BLaER1 treated with 17β-estradiol and CSF1 and Interleukin-3, amounts not matched to agents 10 nM and 100 nM (cell line): ENCODE data around the gene GMIP.

ENCODE experiments used
- H3K27ac ChIP-seq, 11 experiments: shearing (Covaris generic); formaldehyde crosslinking; 2 replicates each; pipeline ENCODE4 v1.8.1; 2022
- H3K27me3 ChIP-seq, 11 experiments: shearing (Covaris generic); formaldehyde crosslinking; 2 replicates each; pipeline ENCODE4 v1.8.1; 2022
- H3K36me3 ChIP-seq, 11 experiments: shearing (Covaris generic); formaldehyde crosslinking; 2 replicates each; pipeline ENCODE4 v1.8.1; 2022
- H3K4me1 ChIP-seq, 10 experiments: shearing (Covaris generic); formaldehyde crosslinking; 2 replicates each; pipeline ENCODE4 v1.8.1; 2022
- H3K4me2 ChIP-seq, 11 experiments: shearing (Covaris generic); formaldehyde crosslinking; 2 replicates each; pipeline ENCODE4 v1.8.1; 2022
- H3K4me3 ChIP-seq, 10 experiments: shearing (Covaris generic); formaldehyde crosslinking; 2 replicates each; pipeline ENCODE4 v1.8.1; 2022
- H3K9ac ChIP-seq, 11 experiments: shearing (Covaris generic); formaldehyde crosslinking; 2 replicates each; pipeline ENCODE4 v1.8.1; 2022
- H3K9me3 ChIP-seq, 11 experiments: shearing (Covaris generic); formaldehyde crosslinking; replicated peaks in 1 of 11; 2 replicates each; pipeline ENCODE4 v1.8.1; 2022
- H4K20me1 ChIP-seq, 11 experiments: shearing (Covaris generic); formaldehyde crosslinking; 2 replicates each; pipeline ENCODE4 v1.8.1; 2022
- Cebpa-rat ChIP-seq, 11 experiments: shearing (Covaris generic); IDR thresholded peaks; 2 replicates each; pipeline ENCODE4 v1.8.1; 2022

Gene GMIP

GRCh38 chr19:19626516-19627472 lies 16.7 kb downstream of the GMIP start:
- Histone ChIP-seq H3K4me3 (peak overlapping the region in 9 of 10 experiments; percentile 58 to 86 (median 77); a peak in 16 of 20 replicates), H3K36me3 (peaks cover 21 to 53% (median 39%) of the 10 kb centered on the region in 11 experiments), H4K20me1 (peaks cover 3 to 42% (median 17%) of the 10 kb centered on the region in 11 experiments; a peak in 17 of 22 replicates), H3K27ac (peak overlapping the region in 8 of 11 experiments; percentile 77 to 87 (median 84); a peak in 13 of 22 replicates), H3K4me2 (peak overlapping the region; percentile 83 to 99 (median 97)), H3K27me3 (no peaks in the 10 kb centered on the region), H3K4me1 (peaks cover 15 to 50% (median 48%) of the 10 kb centered on the region in 10 experiments), H3K9me3 (no peaks in the 10 kb centered on the region), H3K9ac (peak overlapping the region in 10 of 11 experiments; percentile 71 to 94 (median 84); a peak in 18 of 22 replicates)
- TF ChIP-seq Cebpa-rat (IDR thresholded peaks at IDR 0.05): no peak

GRCh38 chr19:19624032-19624570 lies 19.4 kb downstream of the GMIP start:
- Histone ChIP-seq H3K9ac (no peak overlapping the region), H3K36me3 (peaks cover 0 to 30% (median 15%) of the 10 kb centered on the region in 11 experiments; a peak in 15 of 22 replicates), H3K4me3 (no peak overlapping the region), H3K4me2 (peak overlapping the region in 6 of 11 experiments; percentile 49 to 98 (median 96); a peak in 11 of 22 replicates), H4K20me1 (peaks cover 0 to 15% (median 5%) of the 10 kb centered on the region in 11 experiments; a peak in 9 of 22 replicates), H3K9me3 (no peaks in the 10 kb centered on the region), H3K27ac (peak overlapping the region in 1 of 11 experiments; percentile 6; a peak in 1 of 22 replicates), H3K4me1 (peaks cover 19 to 57% (median 53%) of the 10 kb centered on the region in 10 experiments), H3K27me3 (no peaks in the 10 kb centered on the region)
- TF ChIP-seq Cebpa-rat (IDR thresholded peaks at IDR 0.05): no peak

GRCh38 chr19:19623383-19623782 lies 20.1 kb downstream of the GMIP start:
- peaks cover 0 to 30% (median 15%) of the 10 kb centered on the region in 11 experiments; a peak in 15 of 22 replicates for H3K36me3 ChIP-seq
- H3K27me3 ChIP-seq: no peaks in the 10 kb centered on the region
- TF ChIP-seq Cebpa-rat (IDR thresholded peaks at IDR 0.05): no peak
- H3K9me3 ChIP-seq: no peaks in the 10 kb centered on the region
- H3K27ac ChIP-seq: 0 out of 22 replicates have a peak overlapping the region, but pooled peaks of 1 of the 11 experiments have one; percentile 6
- peaks cover 0 to 15% (median 3%) of the 10 kb centered on the region in 11 experiments; a peak in 5 of 22 replicates for H4K20me1 ChIP-seq
- 0 out of 22 replicates have a peak overlapping the region, but pooled peaks of 1 of the 11 experiments have one; percentile 98 for H3K4me2 ChIP-seq
- peaks cover 18 to 54% (median 51%) of the 10 kb centered on the region in 10 experiments for H3K4me1 ChIP-seq
- H3K4me3 ChIP-seq: no peak overlapping the region
- H3K9ac ChIP-seq: no peak overlapping the region

GRCh38 chr19:19619849-19620210 lies 23.6 kb downstream of the GMIP start:
- Histone ChIP-seq H4K20me1 (peaks cover 0 to 15% (median 0%) of the 10 kb centered on the region in 11 experiments; a peak in 3 of 22 replicates), H3K9ac (no peak overlapping the region), H3K4me1 (peaks cover 15 to 37% (median 30%) of the 10 kb centered on the region in 10 experiments), H3K36me3 (peaks cover 0 to 27% (median 15%) of the 10 kb centered on the region in 11 experiments; a peak in 15 of 22 replicates), H3K27ac (no peak overlapping the region), H3K4me3 (no peak overlapping the region), H3K9me3 (no peaks in the 10 kb centered on the region), H3K4me2 (peak overlapping the region in 2 of 11 experiments; percentile 79 to 82; a peak in 2 of 22 replicates), H3K27me3 (no peaks in the 10 kb centered on the region)
- TF ChIP-seq Cebpa-rat (IDR thresholded peaks at IDR 0.05): no peak

- no peak for TF ChIP-seq Cebpa-rat (IDR thresholded peaks at IDR 0.05)
- peaks cover 0 to 23% (median 11%) of the 10 kb centered on the region in 11 experiments; a peak in 15 of 22 replicates for H3K36me3 ChIP-seq
- H3K4me1 ChIP-seq: peaks cover 15 to 32% (median 25%) of the 10 kb centered on the region in 10 experiments
- peaks cover 0 to 14% (median 0%) of the 10 kb centered on the region in 11 experiments; a peak in 3 of 22 replicates for H4K20me1 ChIP-seq
- H3K4me3 ChIP-seq: peak overlapping the region in 6 of 10 experiments; percentile 25 to 67 (median 47); a peak in 7 of 20 replicates
- H3K27me3 ChIP-seq: no peaks in the 10 kb centered on the region
- H3K9me3 ChIP-seq: no peaks in the 10 kb centered on the region
- H3K27ac ChIP-seq: peak overlapping the region in 4 of 11 experiments; percentile 3 to 67 (median 33); a peak in 4 of 22 replicates
- H3K9ac ChIP-seq: peak overlapping the region in 7 of 11 experiments; percentile 24 to 59 (median 50); a peak in 7 of 22 replicates
- H3K4me2 ChIP-seq: peak overlapping the region; percentile 61 to 97 (median 84)
Observed at GRCh38 chr19:19619181-19619848, 24.1 kb downstream of the GMIP start.

GRCh38 chr19:19618219-19619051 lies 25.0 kb downstream of the GMIP start, which contains the start of gene PBX4:
Gene PBX4, minus strand, starts transcription at chr19:19618687. Its CDS starts 58 bp downstream, at chr19:19618629.
- H3K9ac ChIP-seq: peak within 1 kb of the TSS; percentile 50 to 74 (median 67); a peak in 20 of 22 replicates

GRCh38 chr19:19615086-19615485 lies 28.4 kb downstream of the GMIP start:
- Histone ChIP-seq H3K4me2 (no peak overlapping the region), H3K4me3 (no peak overlapping the region), H3K4me1 (peaks cover 14 to 21% (median 18%) of the 10 kb centered on the region in 10 experiments), H3K27me3 (no peaks in the 10 kb centered on the region), H3K9me3 (no peaks in the 10 kb centered on the region), H3K36me3 (no peaks in the 10 kb centered on the region), H3K9ac (no peak overlapping the region), H3K27ac (no peak overlapping the region), H4K20me1 (peaks cover 0 to 4% (median 0%) of the 10 kb centered on the region in 11 experiments; a peak in 1 of 22 replicates)
- no peak for TF ChIP-seq Cebpa-rat (IDR thresholded peaks at IDR 0.05)

More at GRCh38 chr19:19618219-19619051, 25.0 kb downstream of the GMIP start, which contains the start of gene PBX4:
- no peak for TF ChIP-seq Cebpa-rat (IDR thresholded peaks at IDR 0.05)
- Histone ChIP-seq H3K27ac (peak within 1 kb of the TSS in 8 of 11 experiments; percentile 39 to 73 (median 54); a peak in 13 of 22 replicates), H3K4me2 (peak within 1 kb of the TSS; percentile 61 to 97 (median 84)), H3K4me3 (peak within 1 kb of the TSS; percentile 50 to 67 (median 54)), H3K36me3 (peaks cover 0 to 14% (median 3%) of the 10 kb centered on the region in 11 experiments; a peak in 6 of 22 replicates), H3K27me3 (no peaks in the 10 kb centered on the region), H3K9me3 (no peaks in the 10 kb centered on the region), H3K4me1 (peaks cover 14 to 23% (median 18%) of the 10 kb centered on the region in 10 experiments), H4K20me1 (peaks cover 0 to 8% (median 0%) of the 10 kb centered on the region in 11 experiments; a peak in 2 of 22 replicates)
